Measurements from ENCODE around the gene ECSCR.
"Not testable (repeated sequence)": the region's sequence is repeated elsewhere in the genome, so short reads cannot be mapped to it uniquely, and the experiment has no call there.

ECSCR gene

GRCh38 chr5:139462586-139463276 lies at the start of gene ECSCR:
Gene ECSCR, minus strand, starts transcription at chr5:139462743. Its CDS starts 73 bp downstream, at chr5:139462670.
- TF ChIP-seq CTCF (IDR thresholded peaks at IDR 0.05) (no peak), ZFX (IDR thresholded peaks at IDR 0.05; ENCODE audit: borderline replicate concordance) (no peak)
- no peak within 1 kb of the TSS for H3K27ac ChIP-seq

- not testable (repeated sequence) for H3K27ac ChIP-seq
Measured at GRCh38 chr5:139504722-139505121, 42.2 kb upstream of the ECSCR start.

GRCh38 chr5:139503879-139504278 lies 41.3 kb upstream of the ECSCR start:
- H3K27ac ChIP-seq: not testable (repeated sequence)

GRCh38 chr5:139503036-139503817 lies 40.7 kb upstream of the ECSCR start:
- not testable (repeated sequence) for H3K27ac ChIP-seq

- no peak overlapping the region for H3K27ac ChIP-seq
- TF ChIP-seq CTCF (IDR thresholded peaks at IDR 0.05) (no peak), ZFX (IDR thresholded peaks at IDR 0.05; ENCODE audit: borderline replicate concordance) (no peak)
Measured at GRCh38 chr5:139501381-139501780, 38.8 kb upstream of the ECSCR start.

- TF ChIP-seq CTCF (IDR thresholded peaks at IDR 0.05): no peak
Measured at GRCh38 chr5:139495638-139496435, 33.3 kb upstream of the ECSCR start.

GRCh38 chr5:139494832-139495231 lies 32.3 kb upstream of the ECSCR start:
- TF ChIP-seq ZFX (IDR thresholded peaks at IDR 0.05; ENCODE audit: borderline replicate concordance) (no peak), CTCF (IDR thresholded peaks at IDR 0.05) (no peak)
- H3K27ac ChIP-seq: no peak overlapping the region

More at GRCh38 chr5:139495638-139496435, 33.3 kb upstream of the ECSCR start:
- no peak overlapping the region for H3K27ac ChIP-seq

GRCh38 chr5:139494256-139494655 lies 31.7 kb upstream of the ECSCR start:
- TF ChIP-seq ZFX (IDR thresholded peaks at IDR 0.05; ENCODE audit: borderline replicate concordance): no peak
- TF ChIP-seq CTCF (IDR thresholded peaks at IDR 0.05): no peak
- H3K27ac ChIP-seq: no peak overlapping the region
